ENCODE data around the gene TMEM256. TPM values are rescaled to one million over a fixed set of nuclear protein-coding genes. Genes with fewer than 3 reads are reported as not detected.
"Not testable (repeated sequence)": the region's sequence is repeated elsewhere in the genome, so short reads cannot be mapped to it uniquely, and the experiment has no call there.

TMEM256 gene
- total RNA-seq, 2 experiments from 2014 or later: 47.2 to 48.3 TPM

DNA sequence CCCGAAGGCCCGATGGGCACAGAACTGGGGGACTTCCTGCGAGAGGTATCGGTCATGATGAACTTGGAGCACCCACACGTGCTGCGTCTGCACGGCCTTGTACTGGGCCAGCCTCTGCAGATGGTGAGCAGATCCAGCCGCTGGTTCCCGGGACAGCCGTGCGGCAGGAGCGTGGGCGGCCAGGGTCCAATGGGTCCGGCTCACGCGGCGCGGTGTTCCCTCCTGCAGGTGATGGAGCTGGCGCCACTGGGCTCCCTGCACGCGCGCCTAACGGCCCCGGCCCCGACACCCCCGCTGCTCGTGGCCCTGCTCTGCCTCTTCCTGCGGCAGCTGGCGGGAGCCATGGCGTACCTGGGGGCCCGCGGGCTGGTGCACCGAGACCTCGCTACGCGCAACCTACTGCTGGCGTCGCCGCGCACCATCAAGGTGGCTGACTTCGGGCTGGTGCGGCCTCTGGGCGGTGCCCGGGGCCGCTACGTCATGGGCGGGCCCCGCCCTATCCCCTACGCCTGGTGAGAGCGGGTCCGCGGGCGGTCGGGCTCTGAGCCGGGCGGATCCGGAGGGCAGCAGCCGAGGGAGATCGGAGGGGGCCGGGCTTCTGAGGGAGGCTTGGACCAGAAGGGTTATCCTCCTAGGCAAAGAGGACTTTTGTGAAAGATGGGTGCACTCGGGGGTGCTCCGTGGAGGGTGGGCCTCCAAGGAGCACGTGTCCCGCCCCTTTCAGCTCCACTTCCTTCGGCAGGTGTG, 20.0 kb downstream of the TMEM256 start:
- Mint-ChIP-seq H3K9me3 (peaks cover 4% of the 10 kb centered on the region), H3K27ac (peak overlapping the region; percentile 83), H3K27me3 (peaks cover 33% of the 10 kb centered on the region), H3K36me3 (ENCODE audit: low read depth) (peaks cover 4% of the 10 kb centered on the region), H3K4me1 (peaks cover 24% of the 10 kb centered on the region), H3K4me3 (peak overlapping the region; percentile 73)
- DNase-seq: peak; percentile 82
- CTCF ChIA-PET: interaction anchor here (0.7 to 1.5 kb wide), 3 partner anchors 18 to 176 kb away, joined by 3 read pairs; no protein-coding TSS in a partner anchor
- POLR2A ChIA-PET: no interaction called here

- POLR2A ChIA-PET: no interaction called here
- no peak overlapping the region for H3K4me3 Mint-ChIP-seq
Measured at GRCh38 chr17:7383371-7383741, 20.5 kb downstream of the TMEM256 start.

DNA sequence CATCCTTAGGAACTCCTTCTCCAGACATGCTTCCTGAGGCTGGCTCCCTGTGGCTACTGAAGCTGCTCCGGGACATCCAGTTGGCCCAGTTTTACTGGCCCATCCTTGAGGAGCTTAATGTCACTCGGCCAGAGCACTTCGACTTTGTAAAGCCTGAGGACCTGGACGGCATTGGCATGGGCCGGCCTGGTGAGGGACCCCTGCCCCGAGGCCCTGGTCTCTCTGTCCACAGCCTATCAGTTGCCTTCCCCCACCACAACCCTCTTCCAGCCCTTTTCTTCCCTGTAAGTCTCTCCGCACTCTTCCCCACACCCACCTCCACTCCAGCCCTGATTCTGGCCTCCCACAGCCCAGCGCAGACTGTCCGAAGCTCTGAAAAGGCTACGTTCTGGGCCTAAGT, 21.0 kb downstream of the TMEM256 start:
- peaks cover 4% of the 10 kb centered on the region for H3K9me3 Mint-ChIP-seq
- POLR2A ChIA-PET: no interaction called here
- H3K27ac Mint-ChIP-seq: no peak overlapping the region
- peaks cover 3% of the 10 kb centered on the region for H3K36me3 Mint-ChIP-seq (ENCODE audit: low read depth)
- H3K4me3 Mint-ChIP-seq: no peak overlapping the region
- CTCF ChIA-PET: interaction anchor here (1.6 kb wide), 1 partner anchor 178 kb away, joined by 7 read pairs; no protein-coding TSS in a partner anchor
- H3K4me1 Mint-ChIP-seq: peaks cover 24% of the 10 kb centered on the region
- H3K27me3 Mint-ChIP-seq: peaks cover 33% of the 10 kb centered on the region
- DNase-seq: no peak

More at GRCh38 chr17:7383371-7383741, 20.5 kb downstream of the TMEM256 start:
- H3K27me3 Mint-ChIP-seq: peaks cover 33% of the 10 kb centered on the region
- H3K4me1 Mint-ChIP-seq: peaks cover 24% of the 10 kb centered on the region
- H3K36me3 Mint-ChIP-seq (ENCODE audit: low read depth): peaks cover 3% of the 10 kb centered on the region
- CTCF ChIA-PET: interaction anchor here (1.5 kb wide), 1 partner anchor 177 kb away, joined by 3 read pairs; no protein-coding TSS in a partner anchor
- no peak for DNase-seq
- H3K27ac Mint-ChIP-seq: no peak overlapping the region
- peaks cover 4% of the 10 kb centered on the region for H3K9me3 Mint-ChIP-seq

- CTCF ChIA-PET: interaction anchor here (0.6 to 2.8 kb wide), 6 partner anchors 14 to 86 kb away, joined by 3 to 17 read pairs (median 4); partner anchors contain the start of genes PLSCR3, TMEM102 and TMEM95
Measured at GRCh38 chr17:7380855-7381683, 22.8 kb downstream of the TMEM256 start, which contains the start of gene TNK1. TNK1 (plus strand) TSS chr17:7381089; CDS start chr17:7382927, 1,838 bp downstream.

DNA sequence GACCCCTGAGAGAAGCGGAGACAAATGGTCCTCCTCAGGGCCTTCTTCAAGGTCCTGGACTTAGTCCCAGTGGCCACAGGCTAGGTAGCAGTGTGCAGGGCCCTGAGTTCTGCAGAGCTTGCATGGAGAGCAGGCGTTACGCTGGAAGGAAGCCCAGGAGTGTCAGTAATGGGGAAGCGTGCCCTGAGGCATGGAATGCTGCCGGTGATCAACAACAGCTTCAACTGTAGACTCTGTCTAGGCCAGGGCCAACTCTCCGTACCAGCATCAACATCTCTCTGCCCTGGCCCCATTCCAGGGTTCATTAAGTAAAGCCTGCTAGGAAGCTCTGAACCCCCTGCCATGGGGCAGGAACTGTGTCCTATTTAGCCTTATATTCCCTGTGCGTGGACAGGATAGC, 23.6 kb downstream of the TMEM256 start:
- DNase-seq: no peak
- no peak overlapping the region for H3K27ac Mint-ChIP-seq
- H3K36me3 Mint-ChIP-seq (ENCODE audit: low read depth): peaks cover 3% of the 10 kb centered on the region
- ChIA-PET CTCF (interaction anchor here (0.6 to 2.8 kb wide), 2 partner anchors 14 to 25 kb away, joined by 3 to 17 read pairs; partner anchors contain the start of gene TMEM95), POLR2A (no interaction called here)
- H3K4me3 Mint-ChIP-seq: no peak overlapping the region
- H3K27me3 Mint-ChIP-seq: peaks cover 41% of the 10 kb centered on the region
- H3K4me1 Mint-ChIP-seq: peaks cover 21% of the 10 kb centered on the region
- H3K9me3 Mint-ChIP-seq: peaks cover 4% of the 10 kb centered on the region

More at GRCh38 chr17:7380855-7381683, 22.8 kb downstream of the TMEM256 start, which contains the start of gene TNK1:
- no peak within 1 kb of the TSS for H3K27ac Mint-ChIP-seq
- peaks cover 41% of the 10 kb centered on the region for H3K27me3 Mint-ChIP-seq
- H3K9me3 Mint-ChIP-seq: peaks cover 4% of the 10 kb centered on the region
- H3K4me1 Mint-ChIP-seq: peaks cover 24% of the 10 kb centered on the region
- no peak for DNase-seq
- peaks cover 3% of the 10 kb centered on the region for H3K36me3 Mint-ChIP-seq (ENCODE audit: low read depth)
- POLR2A ChIA-PET: interaction anchor here (0.6 kb wide), 1 partner anchor 163 kb away, joined by 3 read pairs; no protein-coding TSS in a partner anchor
- no peak within 1 kb of the TSS for H3K4me3 Mint-ChIP-seq

DNA sequence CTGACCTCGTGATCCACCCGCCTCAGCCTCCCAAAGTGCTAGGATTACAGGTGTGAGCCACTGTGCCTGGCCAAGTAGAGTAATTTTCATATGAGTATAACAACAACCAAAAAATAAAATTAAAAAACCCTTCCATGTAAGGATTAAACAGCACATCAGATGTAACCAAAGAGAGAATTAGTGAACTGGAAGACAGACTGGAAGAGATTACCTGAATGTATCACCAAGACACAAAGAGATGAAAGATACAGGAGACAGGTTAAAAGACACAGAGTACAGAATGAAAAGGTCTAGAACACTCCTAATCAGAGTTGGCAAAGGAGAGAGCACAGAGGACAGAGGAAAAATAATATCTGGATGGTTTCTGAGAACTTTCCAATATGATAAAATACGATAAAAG, 24.8 kb downstream of the TMEM256 start:
- Mint-ChIP-seq H3K4me1 (peaks cover 15% of the 10 kb centered on the region), H3K27me3 (peaks cover 41% of the 10 kb centered on the region), H3K36me3 (ENCODE audit: low read depth) (peaks cover 3% of the 10 kb centered on the region), H3K27ac (no peak overlapping the region), H3K9me3 (peaks cover 4% of the 10 kb centered on the region), H3K4me3 (no peak overlapping the region)
- DNase-seq: no peak
- ChIA-PET POLR2A (no interaction called here), CTCF (no interaction called here)

DNA sequence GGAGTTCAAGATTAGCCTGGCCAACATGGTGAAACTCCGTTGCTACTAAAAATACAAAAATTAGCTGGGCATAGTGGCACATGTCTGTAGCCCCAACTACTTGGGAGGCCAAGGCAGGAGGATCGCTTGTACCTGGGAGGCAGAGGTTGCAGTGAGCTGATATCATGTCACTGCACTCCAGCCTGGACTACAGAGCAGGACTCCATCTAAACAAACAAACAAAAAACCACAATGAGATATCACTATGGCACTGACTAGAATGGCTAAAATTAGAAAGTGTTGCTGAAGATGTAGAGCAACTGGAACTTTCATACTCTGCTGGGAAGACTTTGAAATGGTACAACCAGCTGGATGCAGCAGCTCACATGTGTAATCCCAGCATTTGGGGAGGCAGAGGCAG, 29.5 kb downstream of the TMEM256 start:
- Mint-ChIP-seq H3K4me1 (no peaks in the 10 kb centered on the region), H3K27me3 (peaks cover 15% of the 10 kb centered on the region), H3K9me3 (peaks cover 4% of the 10 kb centered on the region), H3K36me3 (ENCODE audit: low read depth) (peaks cover 3% of the 10 kb centered on the region), H3K4me3 (no peak overlapping the region), H3K27ac (no peak overlapping the region)
- CTCF ChIA-PET: interaction anchor here (1.2 kb wide), 1 partner anchor 18 kb away, joined by 5 read pairs; no protein-coding TSS in a partner anchor
- POLR2A ChIA-PET: no interaction called here
- DNase-seq: no peak

DNA sequence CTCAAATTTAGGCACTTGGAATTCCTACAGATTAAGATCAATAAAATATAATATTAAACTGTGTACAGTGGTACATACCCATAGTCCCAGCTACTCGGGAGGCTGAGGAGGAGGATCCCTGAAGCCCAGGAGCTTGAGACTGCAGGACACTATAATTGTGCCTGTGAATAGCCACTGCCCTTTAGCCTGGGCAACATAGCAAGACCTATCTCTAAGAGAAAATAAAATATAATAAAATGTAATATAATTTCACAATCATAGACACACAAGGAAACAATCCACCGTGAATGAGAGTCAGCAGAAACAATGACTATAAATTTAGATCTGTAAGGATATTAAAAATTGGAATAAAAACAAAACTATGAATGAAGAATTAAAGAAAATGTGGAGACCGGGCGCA, 33.0 kb downstream of the TMEM256 start:
- DNase-seq: no peak
- no peak overlapping the region for H3K27ac Mint-ChIP-seq
- H3K27me3 Mint-ChIP-seq: peaks cover 4% of the 10 kb centered on the region
- H3K36me3 Mint-ChIP-seq (ENCODE audit: low read depth): no peaks in the 10 kb centered on the region
- CTCF ChIA-PET: interaction anchor here (1.1 to 1.9 kb wide), 3 partner anchors 15 to 74 kb away, joined by 3 to 6 read pairs (median 6); no protein-coding TSS in a partner anchor
- H3K4me1 Mint-ChIP-seq: no peaks in the 10 kb centered on the region
- POLR2A ChIA-PET: no interaction called here
- H3K4me3 Mint-ChIP-seq: no peak overlapping the region
- H3K9me3 Mint-ChIP-seq: no peaks in the 10 kb centered on the region

- ChIA-PET POLR2A (no interaction called here), CTCF (interaction anchor here (1.6 to 1.9 kb wide), 2 partner anchors 14 to 73 kb away, joined by 6 read pairs; no protein-coding TSS in a partner anchor)
- Mint-ChIP-seq H3K9me3 (no peaks in the 10 kb centered on the region), H3K4me1 (no peaks in the 10 kb centered on the region), H3K36me3 (ENCODE audit: low read depth) (no peaks in the 10 kb centered on the region), H3K4me3 (no peak overlapping the region), H3K27ac (no peak overlapping the region), H3K27me3 (peaks cover 4% of the 10 kb centered on the region)
- DNase-seq: no peak
Measured at GRCh38 chr17:7369825-7370224, 34.1 kb downstream of the TMEM256 start.

DNA sequence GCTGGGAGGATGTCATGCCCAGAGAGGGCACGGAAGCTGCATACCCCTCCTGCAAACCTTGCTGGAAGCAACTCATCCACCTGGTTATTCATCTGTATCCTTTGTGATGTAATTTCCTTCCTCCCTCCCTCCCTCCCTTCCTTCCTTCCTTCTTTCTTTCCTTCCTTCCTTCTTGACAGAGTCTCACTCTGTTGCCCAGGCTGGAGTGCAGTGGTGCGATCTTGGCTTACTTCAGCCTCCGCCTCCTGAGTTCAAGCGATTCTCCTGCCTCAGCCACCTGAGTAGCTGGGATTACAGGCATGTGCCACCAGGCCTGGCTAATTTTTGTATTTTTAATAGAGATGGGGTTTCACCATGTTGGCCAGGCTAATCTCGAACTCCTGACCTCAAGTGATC, 35.3 kb downstream of the TMEM256 start:
- H3K36me3 Mint-ChIP-seq (ENCODE audit: low read depth); POLR2A ChIA-PET; DNase-seq; H3K27ac Mint-ChIP-seq; H3K4me3 Mint-ChIP-seq; H3K9me3 Mint-ChIP-seq; H3K4me1 Mint-ChIP-seq; H3K27me3 Mint-ChIP-seq: not testable (repeated sequence)
- CTCF ChIA-PET: interaction anchor here (1.1 kb wide), 1 partner anchor 26 kb away, joined by 3 read pairs; the partner anchor contains the start of gene PLSCR3

- H3K36me3 Mint-ChIP-seq (ENCODE audit: low read depth): no peaks in the 10 kb centered on the region
- ChIA-PET POLR2A (no interaction called here), CTCF (interaction anchor here (1.1 kb wide), 1 partner anchor 26 kb away, joined by 3 read pairs; the partner anchor contains the start of gene PLSCR3)
- H3K4me1 Mint-ChIP-seq: no peaks in the 10 kb centered on the region
- H3K4me3 Mint-ChIP-seq: no peak overlapping the region
- H3K9me3 Mint-ChIP-seq: no peaks in the 10 kb centered on the region
- no peak for DNase-seq
- peaks cover 4% of the 10 kb centered on the region for H3K27me3 Mint-ChIP-seq
- no peak overlapping the region for H3K27ac Mint-ChIP-seq
Measured at GRCh38 chr17:7367918-7368598, 35.8 kb downstream of the TMEM256 start.

DNA sequence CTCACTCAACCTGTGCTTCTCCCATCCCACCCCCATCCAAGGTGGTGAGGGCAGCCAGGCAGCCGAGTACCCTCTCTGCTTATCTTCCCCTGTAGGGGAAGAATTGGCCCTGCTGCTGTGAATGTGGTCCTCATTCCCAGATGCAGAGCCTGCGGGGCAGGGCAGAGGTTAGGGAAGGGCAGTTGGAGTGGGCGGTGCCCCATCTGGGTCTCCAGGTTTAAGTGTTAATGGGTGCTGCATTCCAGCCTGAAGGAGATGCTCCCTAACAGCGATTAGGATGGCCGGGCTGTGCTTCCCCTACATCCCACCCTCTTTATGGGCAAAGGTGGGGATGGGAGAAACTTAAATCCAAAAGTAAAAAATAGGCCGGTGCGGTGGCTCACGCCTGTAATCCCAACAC, 36.8 kb downstream of the TMEM256 start:
- Mint-ChIP-seq H3K36me3 (ENCODE audit: low read depth) (no peaks in the 10 kb centered on the region), H3K27ac (no peak overlapping the region), H3K9me3 (no peaks in the 10 kb centered on the region), H3K27me3 (peaks cover 4% of the 10 kb centered on the region), H3K4me3 (no peak overlapping the region), H3K4me1 (no peaks in the 10 kb centered on the region)
- CTCF ChIA-PET: interaction anchor here (0.6 to 0.7 kb wide), 2 partner anchors 248 to 346 kb away, joined by 3 to 4 read pairs; no protein-coding TSS in a partner anchor
- DNase-seq: no peak
- POLR2A ChIA-PET: no interaction called here
